Spleen (tissue), 7 donors: Measurements from ENCODE around the gene LAMA4.

ENCODE experiments used
- POLR2A ChIP-seq, 3 donors: fragments of 450-650 bp; IDR thresholded peaks; one replicate each; pipeline ENCODE4 v1.5.1; 2017; ENCODE audit warnings: antibody characterized with exemption in 3 of 3, mild to moderate bottlenecking in 1 of 3
- POLR2AphosphoS5 ChIP-seq, 3 donors: sonication (generic); formaldehyde crosslinking; IDR thresholded peaks; one replicate each; pipeline ENCODE4 v1.5.1; 2017; ENCODE audit warnings: antibody characterized with exemption in 3 of 3
- TF ChIP-seq, protein P1 (sequence below), 11 experiments: fragments of 200-600 bp in 7 of 11; fragments of 450-650 bp in 4 of 11; sonication (generic) in 4 of 11; IDR thresholded peaks in 8 of 11; conservative IDR thresholded peaks in 3 of 11; 1 replicate in 7 of 11; 2 replicates in 4 of 11; pipeline versions ENCODE4 v1.4.0 to v1.8.0; 2016 to 2021; ENCODE audit warnings: antibody characterized with exemption in 11 of 11, inconsistent platforms in 4 of 11, mild to moderate bottlenecking in 1 of 11
- donor health status: DM: no; HTN: no; CAD: no; lungs with moderate emphysema.
- donor health status: DM: no; HTN: no; CAD: no.
- donor health status: DM: no; HTN: no; CAD: no.

DNA sequence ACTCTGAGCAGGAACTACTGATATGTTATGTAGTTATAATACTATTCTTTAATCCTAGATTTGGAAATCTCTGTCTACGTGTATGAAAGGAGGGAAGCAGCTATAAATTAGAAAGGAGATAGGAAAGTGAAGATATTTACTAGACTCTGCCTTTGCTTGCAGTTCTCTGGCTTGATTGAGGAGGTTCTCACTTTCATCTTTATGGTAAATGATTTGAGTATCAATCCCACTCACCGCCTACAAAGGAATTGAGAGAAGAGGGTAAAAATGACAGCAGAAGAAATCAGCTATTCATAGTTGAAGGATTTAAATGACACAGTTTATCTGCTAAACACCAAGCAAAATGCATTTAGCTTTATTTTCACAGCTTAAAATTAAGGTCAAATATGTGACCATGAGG lies 99.7 kb downstream of the LAMA4 start:
- TF ChIP-seq POLR2A (IDR thresholded peaks at IDR 0.05) (no peak), POLR2AphosphoS5 (IDR thresholded peaks at IDR 0.05) (no peak)
- TF ChIP-seq, protein P1, sequence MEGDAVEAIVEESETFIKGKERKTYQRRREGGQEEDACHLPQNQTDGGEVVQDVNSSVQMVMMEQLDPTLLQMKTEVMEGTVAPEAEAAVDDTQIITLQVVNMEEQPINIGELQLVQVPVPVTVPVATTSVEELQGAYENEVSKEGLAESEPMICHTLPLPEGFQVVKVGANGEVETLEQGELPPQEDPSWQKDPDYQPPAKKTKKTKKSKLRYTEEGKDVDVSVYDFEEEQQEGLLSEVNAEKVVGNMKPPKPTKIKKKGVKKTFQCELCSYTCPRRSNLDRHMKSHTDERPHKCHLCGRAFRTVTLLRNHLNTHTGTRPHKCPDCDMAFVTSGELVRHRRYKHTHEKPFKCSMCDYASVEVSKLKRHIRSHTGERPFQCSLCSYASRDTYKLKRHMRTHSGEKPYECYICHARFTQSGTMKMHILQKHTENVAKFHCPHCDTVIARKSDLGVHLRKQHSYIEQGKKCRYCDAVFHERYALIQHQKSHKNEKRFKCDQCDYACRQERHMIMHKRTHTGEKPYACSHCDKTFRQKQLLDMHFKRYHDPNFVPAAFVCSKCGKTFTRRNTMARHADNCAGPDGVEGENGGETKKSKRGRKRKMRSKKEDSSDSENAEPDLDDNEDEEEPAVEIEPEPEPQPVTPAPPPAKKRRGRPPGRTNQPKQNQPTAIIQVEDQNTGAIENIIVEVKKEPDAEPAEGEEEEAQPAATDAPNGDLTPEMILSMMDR (IDR thresholded peaks at IDR 0.05 in 8 of 11, conservative IDR thresholded peaks at IDR 0.05 in 3 of 11), result no peak
